NCI-H526 (cell line): ENCODE results near the gene CYS1.
"Not testable (repeated sequence)": the region's sequence is repeated elsewhere in the genome, so short reads cannot be mapped to it uniquely, and the experiment has no call there.

Source experiments
- DNase-seq, 2 experiments: peaks; one replicate each; lab custom pipeline; 2025; lab: John Stamatoyannopoulos, UW

Gene CYS1

DNA sequence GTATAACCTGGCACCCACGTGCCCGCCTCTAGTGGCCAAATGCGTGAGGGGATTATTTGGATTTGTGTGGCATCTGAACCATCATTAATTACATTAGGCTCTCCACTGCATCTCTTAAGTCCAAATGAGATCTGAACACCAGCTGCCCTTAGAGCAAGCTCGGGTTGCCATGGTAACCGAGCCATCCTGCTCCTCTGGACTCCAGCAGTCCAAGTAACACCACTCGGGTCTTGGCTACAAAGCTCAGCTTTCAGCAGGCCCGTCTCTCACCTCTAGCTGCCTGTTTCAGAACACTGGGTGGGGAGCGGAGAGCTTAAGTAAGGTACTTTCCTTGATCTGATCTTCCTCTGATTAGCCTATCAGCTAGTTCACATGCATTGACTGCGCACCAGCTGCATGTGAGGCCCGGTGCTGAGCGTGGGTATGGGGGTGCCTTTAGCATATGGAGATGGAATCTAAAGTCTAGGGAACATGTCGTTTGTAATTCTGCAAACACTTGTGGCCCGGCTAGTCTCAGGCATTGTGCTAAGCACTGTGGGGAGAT is 14.1 kb upstream of the CYS1 start:
- no peak for DNase-seq

DNA sequence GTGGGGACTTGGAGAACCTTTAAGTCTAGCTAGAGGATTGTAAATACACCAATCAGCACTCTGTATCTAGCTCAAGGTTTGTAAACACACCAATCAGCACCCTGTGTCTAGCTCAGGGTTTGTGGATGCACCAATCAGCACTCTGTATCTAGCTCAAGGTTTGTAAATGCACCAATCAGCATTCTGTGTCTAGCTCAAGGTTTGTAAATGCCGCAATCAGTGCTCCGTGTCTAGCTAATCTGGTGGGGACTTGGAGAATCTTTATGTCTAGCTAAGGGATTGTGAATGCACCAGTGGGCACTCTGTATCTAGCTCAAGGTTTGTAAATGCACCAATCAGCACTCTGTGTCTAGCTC is 11.7 kb upstream of the CYS1 start:
- not testable (repeated sequence) for DNase-seq

DNA sequence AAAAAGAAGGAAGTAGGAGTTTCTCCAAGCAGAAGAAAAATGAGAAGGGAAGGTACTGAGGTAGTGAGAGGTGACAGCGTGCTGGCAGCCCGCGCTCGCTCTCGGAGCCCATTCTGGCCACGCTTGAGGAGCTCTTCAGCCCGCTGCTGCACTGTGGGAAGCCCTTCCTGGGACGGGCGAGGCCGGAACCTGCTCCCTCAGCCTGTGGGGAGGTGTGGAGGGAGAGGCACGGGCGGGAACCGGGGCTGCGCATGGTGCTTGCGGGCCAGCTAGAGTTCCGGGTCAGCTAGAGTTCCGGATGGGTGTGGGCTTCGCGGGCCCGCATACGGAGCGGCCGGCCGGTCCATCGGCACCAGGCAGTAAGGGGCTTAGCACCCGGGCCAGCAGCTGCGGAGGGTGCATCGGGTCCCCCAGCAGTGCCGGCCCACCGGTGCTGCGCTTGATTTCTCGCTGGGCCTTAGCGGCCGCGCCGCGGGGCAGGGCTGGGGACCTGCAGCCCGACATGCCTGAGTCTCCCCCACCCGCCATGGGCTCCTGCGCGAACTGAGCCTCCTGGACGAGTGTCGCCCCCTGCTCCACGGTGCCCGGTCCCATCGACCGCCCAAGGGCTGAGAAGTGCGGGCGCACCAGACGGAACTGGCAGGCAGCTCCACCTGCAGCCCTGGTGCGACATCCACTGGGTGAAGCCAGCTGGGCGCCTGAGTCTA is 11.1 kb upstream of the CYS1 start:
- no peak for DNase-seq

DNA sequence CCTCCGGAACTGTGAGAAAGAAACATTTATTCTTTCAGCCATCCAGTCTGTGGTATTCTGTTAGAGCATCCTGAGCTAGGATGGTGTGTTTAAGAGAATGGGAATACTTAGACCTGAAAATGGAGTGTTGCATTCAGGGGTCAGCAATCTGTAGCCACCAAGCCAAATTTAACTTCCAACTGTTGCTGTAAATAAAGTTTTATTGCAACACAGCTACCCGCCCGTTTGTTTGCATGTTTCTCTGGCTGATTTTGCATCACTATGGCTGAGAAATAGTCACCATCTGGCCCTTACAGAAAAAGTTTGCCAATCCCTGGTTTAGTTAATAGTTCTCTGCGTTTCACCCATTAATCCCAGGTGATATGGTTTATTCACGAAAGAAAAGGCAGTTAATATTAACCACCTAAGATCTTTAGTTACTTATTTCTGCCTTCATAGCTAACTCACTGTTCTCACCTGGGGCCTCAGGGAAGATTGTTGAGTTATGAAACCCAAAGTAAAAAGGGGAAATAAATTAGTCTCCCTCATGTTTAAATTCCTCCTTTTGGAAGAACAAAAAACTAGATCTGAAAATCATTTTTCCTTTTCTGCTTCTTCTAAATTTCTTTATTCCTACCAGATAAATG is 9.5 kb upstream of the CYS1 start:
- no peak for DNase-seq

DNA sequence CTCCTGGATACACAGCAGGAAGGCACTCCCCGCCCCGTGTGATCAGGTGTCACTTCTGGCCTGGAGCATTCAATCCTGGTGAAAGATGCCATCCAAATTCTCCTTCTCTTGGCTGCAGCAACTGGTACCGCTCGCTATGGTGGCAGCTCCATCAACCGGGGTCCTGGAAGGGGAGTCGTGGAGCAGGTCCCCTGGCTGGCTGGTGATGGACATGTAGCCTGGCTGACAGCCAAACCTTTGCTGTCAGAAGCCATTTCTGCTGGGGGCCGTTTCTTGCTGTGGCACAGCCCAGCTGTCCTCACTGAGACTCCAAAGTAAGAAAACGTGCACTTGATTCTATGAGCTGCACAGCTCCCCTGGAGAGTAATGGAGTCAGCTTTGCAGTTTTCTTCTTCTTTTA is 7.1 kb upstream of the CYS1 start:
- DNase-seq: no peak

DNA sequence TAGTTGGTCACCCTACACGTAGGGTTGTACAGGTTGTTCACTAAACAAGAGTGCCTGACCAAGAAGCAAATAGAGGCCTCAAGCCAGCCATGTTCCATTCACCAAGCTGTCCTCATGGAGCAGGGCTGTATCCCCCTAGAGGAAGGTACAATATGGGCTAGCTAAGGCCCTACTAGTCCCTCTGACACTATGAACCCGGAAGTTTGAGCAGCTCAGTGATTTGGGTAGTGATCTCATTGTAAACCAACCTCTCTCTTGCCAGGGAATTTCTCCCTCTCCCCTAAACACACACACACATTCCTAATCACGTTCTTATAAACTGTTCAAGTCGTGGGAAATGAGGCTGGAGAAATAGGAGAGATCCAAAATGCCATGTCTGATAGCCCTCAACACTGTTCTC is 6.7 kb upstream of the CYS1 start:
- DNase-seq: no peak

DNA sequence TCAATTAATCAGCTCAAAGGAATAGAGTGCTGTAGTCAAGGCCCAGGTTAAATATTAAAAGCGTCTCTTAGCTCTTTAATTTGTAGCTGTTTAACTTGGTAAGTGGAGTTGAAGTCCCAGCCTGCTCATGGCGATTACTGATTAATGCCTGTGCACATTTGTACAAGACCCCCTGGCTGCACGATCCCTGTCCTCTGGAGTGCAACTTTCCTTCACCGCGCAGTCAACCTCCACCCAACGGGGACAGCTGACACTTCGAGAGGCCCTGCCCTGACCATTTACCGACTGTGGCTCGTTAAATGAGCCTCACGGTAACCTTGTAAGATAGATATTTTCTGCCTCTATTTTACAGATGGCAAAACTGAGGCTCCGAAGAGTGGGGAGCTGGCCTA is 5.5 kb upstream of the CYS1 start:
- DNase-seq: no peak

DNA sequence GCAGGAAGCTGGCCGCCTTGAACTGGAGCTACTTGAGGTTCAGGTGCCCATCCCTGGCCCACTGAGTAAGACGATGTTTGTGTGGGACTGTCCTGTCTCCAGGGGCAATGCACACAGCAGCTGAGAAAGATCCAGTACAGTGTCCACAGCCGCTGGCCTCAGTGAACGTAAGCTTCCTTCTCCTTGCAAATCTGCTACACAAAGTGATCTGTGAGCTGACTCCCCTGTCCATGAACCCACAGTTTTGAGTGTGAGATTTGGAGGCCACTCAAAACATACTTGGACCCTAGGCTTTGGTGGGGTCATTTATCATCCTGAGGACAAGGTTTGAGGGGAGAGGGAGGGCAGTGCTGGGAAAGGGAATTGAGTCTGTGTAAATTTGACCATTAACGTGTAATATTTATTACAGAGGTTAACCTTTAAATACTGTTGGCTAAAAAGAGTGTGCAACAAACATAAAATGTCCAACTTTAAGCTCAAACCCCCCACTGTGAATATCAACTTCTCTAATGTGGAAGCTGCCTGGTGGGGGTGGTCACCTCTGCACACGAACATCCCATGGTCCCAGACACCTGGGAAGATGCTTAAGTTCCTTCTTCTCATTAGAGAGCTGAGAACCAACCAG is 4.9 kb upstream of the CYS1 start:
- no peak for DNase-seq

DNA sequence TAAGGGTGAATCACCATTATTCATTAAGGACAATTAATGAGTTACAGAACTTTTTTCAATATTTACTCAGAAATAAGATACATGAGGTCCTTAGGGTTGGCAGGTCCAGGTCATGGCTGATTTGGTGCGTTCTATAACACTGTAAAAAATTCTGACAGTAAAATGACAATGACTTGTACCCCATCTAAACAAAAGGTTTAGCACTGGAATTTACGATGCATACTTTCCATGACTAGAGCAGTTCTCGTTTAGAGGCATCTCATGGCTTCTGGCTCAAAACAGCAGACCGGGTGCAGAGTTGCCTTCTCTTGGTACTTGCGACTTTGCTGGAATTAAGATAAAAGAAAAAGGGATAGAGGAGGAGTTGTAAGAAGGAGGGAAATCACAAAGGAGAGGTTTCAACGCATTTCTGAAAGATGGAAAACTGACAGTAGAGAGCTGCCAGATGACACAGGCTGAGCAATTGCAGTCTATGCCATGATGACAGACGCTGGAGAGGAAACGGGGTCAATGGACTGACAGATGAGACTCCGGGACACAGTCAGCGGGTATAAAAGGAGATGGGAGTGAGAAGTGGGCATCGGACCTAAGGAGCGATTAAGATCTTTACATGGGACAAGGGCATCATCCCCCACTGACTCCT is 4.1 kb upstream of the CYS1 start:
- DNase-seq: peak in 1 of 2 experiments; percentile 57

DNA sequence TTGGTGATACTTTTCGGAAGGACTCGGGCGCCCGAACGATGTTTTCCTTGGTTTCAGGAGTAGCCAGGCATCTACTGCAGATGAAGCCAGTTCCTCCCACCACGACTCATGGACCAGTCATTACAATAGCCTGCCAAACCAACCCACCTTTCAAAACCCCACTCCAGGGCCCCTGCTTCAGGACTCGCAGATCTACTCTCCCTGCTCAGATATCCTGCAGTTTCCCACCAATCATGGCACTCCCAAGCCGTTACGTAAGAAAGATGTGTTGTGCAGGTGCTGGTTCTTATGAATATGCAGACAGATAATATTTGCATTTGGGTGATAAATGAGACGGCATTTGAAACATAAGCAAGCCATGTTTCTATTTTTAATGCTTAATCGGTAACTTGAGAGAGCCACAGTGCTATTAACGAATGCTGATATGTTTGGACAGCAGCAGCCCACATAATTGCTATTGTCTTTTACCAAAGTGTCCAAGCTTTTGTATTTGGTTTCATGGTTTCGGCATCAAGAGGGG is 3.5 kb upstream of the CYS1 start:
- peak; percentile 94 to 97 for DNase-seq

DNA sequence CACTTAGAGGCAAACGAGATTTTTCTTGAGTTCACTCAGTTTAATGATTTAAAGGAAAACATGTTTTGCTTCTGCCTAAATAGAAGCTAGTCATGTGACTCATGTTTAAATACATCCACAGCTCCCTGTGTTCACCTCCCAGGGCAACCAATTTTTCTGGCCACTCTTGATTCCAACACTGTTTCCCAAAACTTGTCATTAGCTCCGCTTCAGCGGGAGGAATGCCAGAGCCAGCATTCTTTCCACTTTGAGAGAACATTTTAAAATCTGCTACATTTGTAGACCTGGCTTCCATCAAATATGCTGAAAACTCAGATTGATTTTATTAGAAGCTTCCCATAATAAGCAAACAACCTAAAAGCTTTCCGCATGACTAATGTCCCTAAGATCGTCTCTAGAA is 2.8 kb upstream of the CYS1 start:
- DNase-seq: no peak

DNA sequence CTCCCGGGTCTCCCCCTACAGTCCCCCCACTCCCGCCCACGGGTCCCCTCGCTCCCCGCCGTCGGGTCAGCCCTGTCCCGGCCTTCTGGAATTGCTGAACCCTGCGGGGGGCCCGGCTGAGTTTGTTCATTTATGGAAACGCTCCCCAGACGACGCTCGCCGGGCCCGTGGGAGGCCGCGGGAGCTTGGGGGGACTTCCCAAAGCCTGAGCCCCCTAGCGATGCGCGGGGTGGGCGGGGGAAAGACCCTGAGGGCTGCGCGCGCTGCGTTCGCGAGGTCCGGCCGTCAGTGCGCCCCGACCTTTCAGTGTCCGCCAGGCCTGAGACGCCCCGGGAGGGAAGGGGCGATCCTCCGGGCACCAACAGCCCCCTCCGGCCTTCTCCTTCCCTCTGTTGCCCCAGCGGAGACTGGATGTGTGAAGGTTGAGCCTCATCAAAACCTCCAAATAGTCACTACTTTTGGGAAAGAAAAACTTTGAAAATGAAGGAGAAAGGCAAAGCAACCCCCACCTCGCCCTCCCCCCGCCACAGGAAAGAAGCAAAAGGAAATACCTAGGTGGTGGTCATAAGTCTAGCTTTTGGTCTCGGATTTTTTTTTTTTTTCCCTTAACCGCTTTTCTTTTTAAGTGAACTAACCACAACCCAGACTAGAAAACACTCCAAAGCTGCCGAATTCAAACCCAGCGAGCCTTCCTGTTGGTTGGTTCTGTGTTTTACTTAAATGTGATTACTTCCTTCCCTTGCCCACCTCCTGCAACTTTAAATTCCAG is 509 bp upstream of the CYS1 start:
- no peak for DNase-seq

DNA sequence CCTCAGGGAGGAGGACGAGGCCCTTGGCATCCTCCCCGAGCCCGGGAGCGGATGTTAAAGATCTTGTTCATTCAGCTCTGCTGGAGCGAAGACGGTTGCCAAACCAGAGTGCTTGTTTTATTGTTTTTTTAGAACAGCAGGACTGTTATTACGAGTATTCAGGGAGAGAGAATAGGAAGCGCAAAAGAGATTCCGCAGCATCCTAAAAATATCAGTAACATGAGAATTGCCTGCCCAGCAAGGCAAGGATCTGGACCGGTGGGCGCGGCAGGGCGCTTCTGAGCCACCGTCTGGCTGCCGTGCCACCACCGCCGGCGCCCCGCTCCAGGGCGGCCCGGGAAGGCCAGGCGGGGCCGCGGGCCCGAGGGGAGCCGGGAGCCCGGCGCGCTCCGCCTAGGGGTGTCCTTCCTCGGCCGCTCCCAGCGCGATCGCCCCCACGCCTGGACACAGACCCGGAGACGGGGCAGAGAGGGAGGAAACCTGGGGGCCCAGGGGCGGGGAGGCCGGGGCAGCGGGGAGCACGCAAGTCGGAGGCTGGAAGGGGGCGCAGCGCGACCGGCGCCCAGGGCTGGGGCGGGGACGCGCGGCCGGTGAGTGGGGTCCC is 843 bp downstream of the CYS1 start:
- DNase-seq: peak in 1 of 2 experiments; percentile 55

DNA sequence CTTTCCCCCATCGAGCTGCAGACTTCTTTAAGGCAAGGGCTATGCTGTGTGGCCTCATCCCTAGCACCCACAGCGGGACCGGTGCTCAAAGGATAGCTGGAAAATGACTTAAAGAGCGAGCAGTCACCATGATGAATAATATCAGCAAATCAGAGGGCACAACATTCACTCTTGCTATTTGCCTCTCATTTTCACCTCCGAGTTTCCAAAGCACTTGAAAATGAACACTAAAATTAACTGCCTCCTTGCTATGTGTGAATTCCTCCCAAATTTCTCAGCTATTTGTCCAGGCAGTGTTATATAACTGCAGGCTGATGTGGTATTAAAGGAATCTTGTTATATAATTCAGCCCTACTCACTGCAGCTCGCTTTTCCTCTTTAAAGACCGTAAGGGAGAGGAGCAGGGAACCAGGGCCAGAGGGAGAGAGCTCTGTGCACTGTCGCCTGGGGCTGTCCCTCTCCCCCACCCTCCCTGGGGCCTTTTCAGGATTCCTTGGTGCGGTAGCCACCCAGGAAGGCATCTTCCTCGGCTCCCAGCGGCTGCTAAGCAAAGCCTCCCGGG is 1.4 kb downstream of the CYS1 start:
- no peak for DNase-seq

DNA sequence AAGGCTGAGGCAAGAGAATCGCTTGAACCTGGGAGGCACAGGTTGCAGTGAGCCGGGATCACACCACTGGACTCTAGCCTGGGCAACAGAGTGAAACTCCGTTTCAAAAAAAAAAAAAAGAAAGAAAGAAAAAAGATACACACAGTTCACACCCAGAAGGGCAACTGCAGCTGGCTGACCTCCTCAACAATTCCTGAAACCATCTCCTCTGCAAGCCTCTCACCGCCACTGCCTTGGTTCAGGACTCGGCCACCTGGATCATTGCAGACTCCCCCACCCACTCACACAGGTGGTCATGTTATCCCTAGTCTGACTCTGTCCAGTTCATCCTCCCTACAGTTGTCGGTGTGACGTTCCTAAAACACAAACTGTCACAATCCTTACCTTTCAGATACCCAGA is 2.2 kb downstream of the CYS1 start:
- no peak for DNase-seq

DNA sequence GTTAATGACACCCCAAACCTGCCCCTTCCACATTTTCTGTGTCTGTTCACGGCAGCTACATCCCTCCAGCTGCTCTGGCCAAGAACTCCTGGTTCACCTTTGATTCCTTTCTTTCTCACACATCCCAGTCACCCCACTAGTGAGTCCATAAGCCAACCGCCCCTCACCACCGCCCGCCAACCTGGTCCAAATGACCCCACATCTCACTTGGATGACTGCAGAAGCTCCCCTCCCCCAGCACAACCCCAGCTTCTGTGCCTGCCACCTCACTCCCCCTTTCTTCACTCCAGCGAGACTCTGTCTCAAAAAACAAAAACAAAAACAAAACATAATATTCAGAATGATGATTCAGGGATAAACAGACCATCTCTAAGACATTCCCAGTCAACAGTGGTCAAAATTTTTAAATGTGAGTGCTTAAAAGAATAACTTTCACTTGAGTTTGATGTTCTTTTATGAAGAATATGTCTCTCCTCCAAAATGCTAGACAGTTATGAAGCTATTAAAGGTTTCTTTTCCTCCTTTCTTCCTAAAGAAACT is 3.2 kb downstream of the CYS1 start:
- no peak for DNase-seq

DNA sequence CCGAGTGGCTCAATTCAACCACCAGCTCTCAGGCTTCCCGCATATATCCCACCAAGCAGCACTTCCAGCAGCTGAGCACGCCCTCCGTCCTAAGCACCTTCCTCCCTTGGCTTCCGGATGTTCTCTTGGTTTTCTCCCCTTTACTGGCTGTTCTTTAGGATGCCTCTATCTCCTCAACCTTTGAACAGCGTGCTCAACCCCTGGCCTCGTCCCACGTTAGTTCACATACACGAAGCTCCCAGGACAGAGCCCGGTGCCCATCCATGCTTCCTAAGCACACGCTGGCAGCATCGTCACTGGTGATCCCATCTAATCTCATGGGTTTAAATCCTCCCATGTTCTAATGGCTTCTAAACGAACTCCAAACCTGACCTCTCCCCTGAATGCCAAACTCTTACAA is 3.7 kb downstream of the CYS1 start:
- no peak for DNase-seq

DNA sequence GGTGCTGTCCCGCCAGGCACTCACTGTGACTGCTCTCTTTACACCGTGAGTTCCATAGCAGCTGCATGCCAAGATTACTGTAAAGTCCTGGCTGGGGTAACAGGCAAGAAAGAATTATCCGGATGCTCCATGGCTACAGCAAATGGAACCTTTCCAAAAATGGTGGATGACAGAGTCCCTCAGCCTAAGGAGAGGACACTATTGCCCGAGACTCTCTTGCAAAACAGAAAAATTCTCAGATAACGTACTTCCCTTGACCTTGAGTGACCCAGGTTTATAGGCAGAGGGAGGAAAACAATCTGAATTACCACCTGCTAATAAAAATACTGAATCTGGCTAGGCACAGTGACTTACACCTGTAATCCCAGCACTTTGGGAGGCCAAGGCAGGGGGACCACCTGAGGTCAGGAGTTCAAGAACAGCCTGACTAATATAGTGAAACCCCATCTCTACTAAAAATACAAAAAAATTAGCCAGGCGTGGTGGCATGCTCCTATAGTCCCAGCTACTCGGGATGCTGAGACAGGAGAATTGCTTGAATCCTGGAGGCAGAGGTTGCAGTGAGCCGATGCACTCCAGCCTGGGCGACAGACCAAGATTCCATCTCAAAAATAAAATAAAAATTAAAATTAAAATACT is 4.5 kb downstream of the CYS1 start:
- DNase-seq: no peak

DNA sequence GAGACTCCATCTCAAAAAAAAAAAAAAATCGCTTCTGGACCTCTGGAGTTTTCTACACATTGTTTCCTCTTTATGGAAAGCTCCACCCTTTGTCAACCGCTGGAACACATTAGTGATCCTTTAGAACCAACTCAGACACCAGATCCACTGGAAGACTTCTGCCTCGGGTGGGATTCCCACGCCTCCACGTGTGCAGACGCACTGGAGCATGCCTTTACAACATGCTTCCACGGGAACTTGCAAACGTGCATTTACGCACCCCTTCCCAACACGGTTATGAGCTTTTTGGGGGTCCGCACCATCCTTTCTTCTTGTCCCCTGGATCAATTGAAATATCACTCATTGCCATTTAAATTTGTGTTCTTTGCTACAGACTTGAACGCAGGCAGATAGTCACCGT is 5.1 kb downstream of the CYS1 start:
- no peak for DNase-seq

DNA sequence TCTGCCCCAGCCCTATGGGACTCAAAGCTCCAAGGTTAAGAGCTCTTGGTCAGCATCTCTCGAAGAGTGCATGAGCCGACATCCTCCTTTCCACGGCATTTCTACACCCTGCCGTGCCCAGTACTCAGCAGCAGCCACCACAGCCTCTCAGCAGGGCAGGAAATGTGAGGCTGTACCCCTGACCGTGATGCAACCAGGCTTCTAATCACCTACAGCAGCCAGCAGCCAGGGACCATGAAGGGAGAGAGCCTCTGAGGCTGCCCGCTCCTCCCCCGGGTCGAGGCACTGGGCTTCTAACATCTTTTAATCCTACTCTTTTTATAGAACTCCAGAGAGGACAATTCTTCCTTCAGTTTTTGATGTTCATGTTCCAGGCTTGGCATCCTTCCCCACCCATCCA is 6.5 kb downstream of the CYS1 start:
- DNase-seq: no peak
